22Rv1 (cell line): Measurements from ENCODE around the gene CAPN8.

Experiments used
- CTCF ChIP-seq: fragments of 450-650 bp; IDR thresholded peaks from 2 replicates; pipeline ENCODE4 v1.5.1; 2017; ENCODE audit warnings: mild to moderate bottlenecking
- ZFX ChIP-seq: fragments of 450-650 bp; IDR thresholded peaks from 2 replicates; pipeline ENCODE4 v1.6.1; 2017; ENCODE audit warnings: antibody characterized with exemption, borderline replicate concordance

- TF ChIP-seq CTCF (no peak), ZFX (no peak)
Observed at GRCh38 chr1:223622132-223622842, 43.2 kb downstream of the CAPN8 start.
